NCI-H2029 treated with DMSO at 0.1 percent for 48 hours (cell line): ENCODE results near the gene KRT17.
"Not testable (repeated sequence)": the region's sequence is repeated elsewhere in the genome, so short reads cannot be mapped to it uniquely, and the experiment has no call there.

ENCODE experiments used
- DNase-seq: peaks from one replicate; lab custom pipeline; 2025; lab: John Stamatoyannopoulos, UW

KRT17 gene

GRCh38 chr17:41634639-41635038 is 10.3 kb upstream of the KRT17 start:
- DNase-seq = no peak

GRCh38 chr17:41633556-41634199 is 9.3 kb upstream of the KRT17 start:
- no peak for DNase-seq

DNA sequence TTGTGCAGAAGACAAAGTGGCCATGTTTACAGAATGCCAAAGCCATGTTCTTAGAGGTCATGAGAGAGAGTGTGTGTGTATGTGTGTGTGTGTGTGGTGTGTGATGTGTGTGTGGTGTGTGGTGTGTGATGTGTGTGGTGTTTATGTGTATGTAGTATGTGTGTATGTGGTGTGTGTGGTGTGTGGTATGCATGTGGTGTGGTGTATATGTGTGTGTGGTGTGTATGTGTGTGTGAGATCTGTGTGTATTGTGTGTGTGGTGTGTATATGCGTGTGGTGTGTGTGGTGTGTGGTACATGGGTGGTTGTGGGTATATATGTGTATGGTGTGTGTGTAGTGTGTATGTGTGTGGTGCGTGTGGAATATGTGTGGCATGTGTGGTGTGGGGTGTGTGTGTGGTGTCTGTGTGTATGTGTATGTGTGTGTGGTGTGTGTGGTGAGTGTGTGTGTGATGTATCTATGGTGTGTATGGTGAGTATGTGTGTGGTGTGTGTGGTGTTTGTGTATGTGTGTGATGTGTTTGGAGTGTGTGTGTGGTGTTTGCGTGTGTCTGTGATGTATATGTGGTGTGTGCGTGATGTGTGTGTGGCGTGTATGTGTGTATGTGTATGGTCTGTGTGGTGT is 8.2 kb upstream of the KRT17 start:
- no peak for DNase-seq

DNA sequence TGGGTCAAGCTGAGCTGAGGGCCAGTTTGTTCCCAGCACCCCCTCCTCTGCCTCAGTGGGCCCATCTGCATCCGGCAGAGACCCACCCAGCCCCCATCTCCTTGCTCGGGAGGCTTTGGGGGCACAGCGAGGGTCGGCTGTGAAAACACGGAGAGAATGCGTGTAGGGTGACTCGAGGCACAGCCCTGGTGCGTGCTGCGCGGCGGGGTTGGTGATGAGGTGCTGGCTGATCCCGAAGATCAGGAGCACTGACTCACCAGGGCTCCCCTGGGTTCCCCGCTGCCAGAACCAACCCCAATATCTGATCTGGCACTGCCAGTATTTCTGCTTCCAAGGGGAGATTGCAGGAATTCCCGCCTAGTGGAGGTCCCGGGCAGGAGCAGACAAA is 7.5 kb upstream of the KRT17 start:
- no peak for DNase-seq

- no peak for DNase-seq
These were observed 6.9 kb upstream of the KRT17 start for GRCh38 chr17:41631025-41631897.

GRCh38 chr17:41629826-41630670 is 5.7 kb upstream of the KRT17 start:
- DNase-seq = no peak

DNA sequence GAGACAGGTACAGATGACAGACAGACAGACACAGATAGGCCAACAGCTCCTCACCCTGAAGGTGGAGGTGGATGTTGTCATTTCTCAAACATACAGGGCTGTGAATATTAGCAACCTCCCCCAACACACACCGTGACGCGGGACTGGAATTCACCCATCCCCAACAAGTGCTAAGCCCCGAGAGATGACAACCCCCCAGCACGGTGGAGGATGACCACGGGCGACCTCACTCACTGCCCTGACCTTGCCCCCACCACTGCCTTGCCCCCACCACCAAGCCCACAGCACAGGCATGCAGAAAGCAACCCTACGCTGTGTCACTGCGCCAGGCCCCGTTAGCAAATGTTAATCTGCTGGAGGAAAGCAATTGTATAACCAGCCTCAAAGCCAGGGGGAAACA is 4.9 kb upstream of the KRT17 start:
- DNase-seq = no peak

GRCh38 chr17:41628621-41629255 is 4.4 kb upstream of the KRT17 start:
- DNase-seq = not testable (repeated sequence)

- not testable (repeated sequence) for DNase-seq
These were observed 3.6 kb upstream of the KRT17 start for GRCh38 chr17:41628073-41628370.

DNA sequence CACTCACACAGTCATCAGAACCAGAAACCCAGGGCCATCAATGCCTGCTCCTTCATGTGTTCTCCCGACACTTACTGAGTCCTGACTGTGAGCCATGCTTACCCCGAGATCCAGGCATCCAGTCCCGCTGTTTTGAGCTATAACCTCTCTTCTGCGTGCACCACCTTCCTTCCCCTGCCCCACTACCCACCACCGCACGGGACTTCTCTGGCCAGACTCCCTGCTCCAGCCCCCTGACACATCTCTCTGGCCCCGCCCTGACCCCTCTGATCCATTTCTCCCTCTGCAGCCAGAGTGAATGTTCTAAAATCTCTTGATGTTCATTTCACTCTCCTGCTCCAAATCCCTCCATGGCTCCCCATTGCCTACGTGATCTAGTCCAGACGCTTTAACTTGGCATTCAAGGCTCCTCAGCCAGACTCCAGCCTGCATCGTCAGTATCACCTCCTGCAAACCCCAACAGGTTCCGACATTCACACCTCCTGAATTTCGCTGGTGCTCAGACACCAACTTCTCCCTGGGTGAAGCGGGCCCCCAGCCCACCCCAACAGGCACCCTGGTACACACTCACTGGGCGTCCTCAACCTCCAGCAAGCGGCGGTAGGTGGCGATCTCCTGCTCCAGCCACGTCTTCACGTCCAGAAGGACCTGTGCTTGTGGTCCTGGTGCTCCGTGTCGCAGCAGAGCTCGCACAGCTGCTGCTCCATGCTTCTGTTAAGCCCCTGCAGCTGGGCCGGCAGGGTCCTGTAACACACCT is 3.1 kb upstream of the KRT17 start:
- DNase-seq = no peak

- not testable (repeated sequence) for DNase-seq
These were observed 2.5 kb upstream of the KRT17 start for GRCh38 chr17:41626914-41627295.

DNA sequence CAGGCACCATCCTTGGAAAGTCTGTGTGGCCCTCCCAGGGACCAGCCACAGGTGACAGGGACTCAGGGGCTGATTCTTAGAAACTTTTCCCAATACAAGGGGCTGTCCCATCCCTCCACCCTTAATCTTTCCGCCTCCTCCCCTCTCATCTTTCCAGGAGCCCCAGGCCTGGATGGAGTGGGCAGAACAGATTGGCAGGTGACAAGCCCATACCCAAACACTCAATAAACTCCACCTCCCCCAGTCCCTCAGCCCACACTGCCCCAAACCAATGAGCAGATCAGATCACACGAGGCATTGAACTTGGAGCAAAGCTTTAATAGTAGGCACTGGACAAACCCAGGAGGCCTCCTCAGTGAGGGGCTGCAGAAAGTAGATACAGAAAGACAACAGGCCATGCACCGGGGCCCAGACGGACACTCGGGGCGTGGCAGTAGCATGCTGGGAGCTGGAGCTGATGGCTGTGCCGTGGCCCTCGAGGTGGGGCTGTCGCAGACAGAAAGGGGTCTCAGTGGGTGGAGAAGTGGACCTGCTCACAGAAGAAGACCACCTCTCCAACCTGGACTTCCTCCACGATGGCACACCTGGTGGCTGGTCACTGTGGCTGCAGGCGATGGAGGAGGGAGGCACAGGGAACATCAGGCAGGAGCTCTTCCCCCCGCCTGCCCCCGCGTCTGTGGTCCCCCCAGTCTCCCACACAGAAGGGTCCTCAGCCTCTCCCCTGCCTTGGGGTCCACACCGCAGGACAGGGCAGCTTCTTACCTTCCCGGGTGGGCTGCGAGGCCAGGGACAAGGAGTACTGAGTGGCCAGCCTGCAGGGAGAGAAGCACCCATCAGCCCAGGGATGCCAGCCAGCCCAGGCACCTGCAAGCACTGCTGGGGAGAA is 1.9 kb upstream of the KRT17 start:
- not testable (repeated sequence) for DNase-seq

- DNase-seq = no peak
These were observed 1.2 kb upstream of the KRT17 start for GRCh38 chr17:41625602-41626001.

- not testable (repeated sequence) for DNase-seq
These were observed 1.1 kb downstream of the KRT17 start for GRCh38 chr17:41623184-41623861.

DNA sequence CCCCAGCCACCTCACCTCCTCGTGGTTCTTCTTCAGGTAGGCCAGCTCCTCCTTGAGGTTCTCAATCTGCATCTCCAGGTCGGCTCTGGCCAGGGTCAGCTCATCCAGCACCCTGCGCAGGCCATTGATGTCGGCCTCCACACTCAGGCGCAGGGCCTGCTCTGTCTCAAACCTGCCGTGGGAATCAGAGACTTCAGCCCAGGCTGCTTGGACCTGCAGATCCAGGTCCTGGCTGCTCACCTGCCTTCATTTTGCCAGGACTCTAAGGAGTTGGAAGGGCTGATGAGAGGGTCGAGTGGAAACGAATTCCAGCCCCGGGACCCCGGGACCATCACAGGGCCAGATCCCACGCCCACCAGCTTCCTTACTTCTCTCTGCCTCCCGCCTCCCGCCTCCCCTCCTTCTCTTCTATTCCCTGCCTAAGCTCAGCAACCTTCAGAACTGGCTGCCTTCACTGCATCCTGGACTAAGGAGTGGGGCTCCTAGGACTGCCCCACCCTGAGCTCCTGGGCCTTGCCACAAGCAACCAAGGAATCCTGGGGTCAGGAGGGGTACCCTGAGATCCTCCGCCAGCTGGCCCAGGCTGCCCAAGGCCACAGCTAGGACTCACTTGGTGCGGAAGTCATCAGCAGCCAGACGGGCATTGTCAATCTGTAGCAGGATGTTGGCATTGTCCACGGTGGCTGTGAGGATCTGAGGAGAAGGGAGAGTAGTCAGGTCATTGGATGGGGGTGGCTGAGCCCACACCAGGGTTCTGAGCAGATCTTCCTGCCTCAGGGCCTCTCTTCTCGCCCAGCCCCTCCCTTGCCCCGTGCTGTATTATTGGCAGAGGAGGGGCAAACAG is 1.8 kb downstream of the KRT17 start:
- DNase-seq = not testable (repeated sequence)

DNA sequence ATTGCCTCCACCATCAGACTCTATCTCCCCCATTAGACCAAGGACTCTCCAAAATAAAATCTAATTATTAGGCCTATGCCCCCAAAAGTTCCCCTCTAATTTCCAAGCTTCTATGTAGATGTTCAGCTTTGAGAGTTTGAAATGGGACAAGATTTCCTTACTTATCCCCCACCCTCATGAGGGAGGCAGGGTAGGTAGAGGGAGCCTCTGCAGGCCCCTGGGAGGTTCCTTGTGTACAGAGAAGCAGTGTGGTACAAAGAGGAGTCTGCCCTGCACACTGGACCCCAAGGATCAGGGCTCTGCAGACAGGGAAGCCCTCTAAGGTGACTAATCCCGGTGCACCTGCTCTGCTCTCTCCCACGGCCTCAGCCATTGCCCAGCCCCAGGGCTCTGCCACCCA is 2.5 kb downstream of the KRT17 start:
- no peak for DNase-seq

DNA sequence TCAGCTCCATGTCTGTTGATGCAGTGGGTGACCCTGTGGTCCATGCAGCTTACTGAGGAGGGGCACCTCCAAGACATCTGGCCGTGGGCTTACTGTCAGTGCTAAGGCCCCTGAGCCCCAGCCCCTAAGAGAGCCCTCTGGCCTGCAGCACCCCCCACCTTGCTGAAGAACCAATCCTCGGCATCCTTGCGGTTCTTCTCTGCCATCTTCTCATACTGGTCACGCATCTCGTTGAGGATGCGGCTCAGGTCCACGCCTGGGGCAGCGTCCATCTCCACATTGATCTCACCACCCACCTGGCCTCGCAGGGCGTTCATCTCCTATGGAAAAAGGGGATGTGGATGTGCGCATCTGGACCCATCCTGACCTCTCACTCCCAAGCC is 2.9 kb downstream of the KRT17 start:
- DNase-seq = not testable (repeated sequence)

- DNase-seq = no peak
These were observed 3.6 kb downstream of the KRT17 start for GRCh38 chr17:41620583-41621434.
